ENCODE measurements around the gene HSFX2.
"Not testable (repeated sequence)": the region's sequence is repeated elsewhere in the genome, so short reads cannot be mapped to it uniquely, and the experiment has no call there.

Gene HSFX2

GRCh38 chrX:149611623-149612175 is 16.6 kb upstream of the HSFX2 start:
- Mint-ChIP-seq H3K27ac (no peak overlapping the region), H3K4me3 (no peak overlapping the region), H3K9me3 (no peaks in the 10 kb centered on the region), H3K4me1 (peaks cover 7% of the 10 kb centered on the region), H3K27me3 (no peaks in the 10 kb centered on the region)
- DNase-seq (no peak), ATAC-seq (no peak)

- ATAC-seq (no peak), DNase-seq (no peak)
- H3K4me3 Mint-ChIP-seq = no peak overlapping the region
- no peaks in the 10 kb centered on the region for H3K9me3 Mint-ChIP-seq
- no peaks in the 10 kb centered on the region for H3K27me3 Mint-ChIP-seq
- peaks cover 7% of the 10 kb centered on the region for H3K4me1 Mint-ChIP-seq
- H3K27ac Mint-ChIP-seq = peak overlapping the region in 1 of 2 donors; percentile 49
Measured at GRCh38 chrX:149610511-149610910, 15.4 kb upstream of the HSFX2 start.

GRCh38 chrX:149607699-149608098 is 12.6 kb upstream of the HSFX2 start:
- ATAC-seq (no peak), DNase-seq (no peak)
- Mint-ChIP-seq H3K9me3 (no peaks in the 10 kb centered on the region), H3K4me3 (no peak overlapping the region), H3K27ac (no peak overlapping the region), H3K27me3 (no peaks in the 10 kb centered on the region), H3K4me1 (no peaks in the 10 kb centered on the region)

GRCh38 chrX:149605248-149605885 is 10.3 kb upstream of the HSFX2 start:
- H3K4me3 Mint-ChIP-seq, H3K4me1 Mint-ChIP-seq, ATAC-seq, H3K27me3 Mint-ChIP-seq, H3K27ac Mint-ChIP-seq, H3K9me3 Mint-ChIP-seq, DNase-seq: not testable (repeated sequence)

GRCh38 chrX:149598603-149599002 is 3.5 kb upstream of the HSFX2 start:
- H3K4me3 Mint-ChIP-seq, H3K27me3 Mint-ChIP-seq: not testable (repeated sequence)

GRCh38 chrX:149595943-149596342 is 829 bp upstream of the HSFX2 start:
- H3K4me1 Mint-ChIP-seq, H3K27me3 Mint-ChIP-seq, H3K9me3 Mint-ChIP-seq, H3K4me3 Mint-ChIP-seq, H3K27ac Mint-ChIP-seq, ATAC-seq, DNase-seq: not testable (repeated sequence)

More at GRCh38 chrX:149598603-149599002, 3.5 kb upstream of the HSFX2 start:
- not testable (repeated sequence) for ATAC-seq, DNase-seq, H3K4me1 Mint-ChIP-seq, H3K9me3 Mint-ChIP-seq, H3K27ac Mint-ChIP-seq

- not testable (repeated sequence) for H3K9me3 Mint-ChIP-seq, ATAC-seq, H3K27ac Mint-ChIP-seq, H3K4me3 Mint-ChIP-seq, DNase-seq, H3K4me1 Mint-ChIP-seq, H3K27me3 Mint-ChIP-seq
Measured at GRCh38 chrX:149590993-149591392, 4.1 kb downstream of the HSFX2 start.

- not testable (repeated sequence) for H3K27ac Mint-ChIP-seq, H3K9me3 Mint-ChIP-seq, H3K4me3 Mint-ChIP-seq, DNase-seq, H3K4me1 Mint-ChIP-seq, H3K27me3 Mint-ChIP-seq
- peak; percentile 4 for ATAC-seq
Measured at GRCh38 chrX:149587359-149587758, 7.8 kb downstream of the HSFX2 start, which contains the start of gene MAGEA9B. TSS of gene MAGEA9B (minus strand) at chrX:149587459. CDS start at chrX:149583179, 4,280 bp downstream.

- not testable (repeated sequence) for H3K4me1 Mint-ChIP-seq, H3K4me3 Mint-ChIP-seq, H3K27ac Mint-ChIP-seq, H3K27me3 Mint-ChIP-seq, H3K9me3 Mint-ChIP-seq, DNase-seq
- ATAC-seq = peak; percentile 24
Measured at GRCh38 chrX:149585631-149586030, 9.5 kb downstream of the HSFX2 start.

GRCh38 chrX:149573456-149573855 is 21.7 kb downstream of the HSFX2 start:
- not testable (repeated sequence) for H3K27ac Mint-ChIP-seq, H3K4me3 Mint-ChIP-seq, DNase-seq, H3K9me3 Mint-ChIP-seq, H3K27me3 Mint-ChIP-seq
- H3K4me1 Mint-ChIP-seq = peaks cover 14% of the 10 kb centered on the region
- peak; percentile 99 for ATAC-seq

GRCh38 chrX:149572743-149573142 is 22.4 kb downstream of the HSFX2 start:
- H3K9me3 Mint-ChIP-seq = no peaks in the 10 kb centered on the region
- peaks cover 14% of the 10 kb centered on the region for H3K4me1 Mint-ChIP-seq
- ATAC-seq (no peak), DNase-seq (no peak)
- no peak overlapping the region for H3K27ac Mint-ChIP-seq
- H3K4me3 Mint-ChIP-seq = peak overlapping the region in 1 of 2 donors; percentile 39
- H3K27me3 Mint-ChIP-seq = no peaks in the 10 kb centered on the region

- DNase-seq = no peak
- H3K9me3 Mint-ChIP-seq = no peaks in the 10 kb centered on the region
- peaks cover 14% of the 10 kb centered on the region for H3K4me1 Mint-ChIP-seq
- ATAC-seq = no peak
- H3K27ac Mint-ChIP-seq = no peak overlapping the region
- no peak overlapping the region for H3K4me3 Mint-ChIP-seq
- no peaks in the 10 kb centered on the region for H3K27me3 Mint-ChIP-seq
Measured at GRCh38 chrX:149571770-149572169, 23.3 kb downstream of the HSFX2 start.

GRCh38 chrX:149570668-149571067 is 24.4 kb downstream of the HSFX2 start:
- no peak for ATAC-seq
- Mint-ChIP-seq H3K4me3 (no peak overlapping the region), H3K27me3 (no peaks in the 10 kb centered on the region), H3K9me3 (no peaks in the 10 kb centered on the region), H3K27ac (no peak overlapping the region), H3K4me1 (peaks cover 14% of the 10 kb centered on the region)
- DNase-seq = no peak

GRCh38 chrX:149569770-149570169 is 25.3 kb downstream of the HSFX2 start:
- DNase-seq (peak in 1 of 2 donors; percentile 16), ATAC-seq (peak; percentile 77)
- Mint-ChIP-seq H3K9me3 (no peaks in the 10 kb centered on the region), H3K27me3 (no peaks in the 10 kb centered on the region), H3K4me3 (no peak overlapping the region), H3K4me1 (peaks cover 14% of the 10 kb centered on the region), H3K27ac (no peak overlapping the region)

GRCh38 chrX:149568701-149569296 is 26.3 kb downstream of the HSFX2 start:
- H3K4me3 Mint-ChIP-seq = no peak overlapping the region
- peaks cover 14% of the 10 kb centered on the region for H3K4me1 Mint-ChIP-seq
- no peak for DNase-seq
- no peaks in the 10 kb centered on the region for H3K9me3 Mint-ChIP-seq
- no peak for ATAC-seq
- H3K27me3 Mint-ChIP-seq = no peaks in the 10 kb centered on the region
- no peak overlapping the region for H3K27ac Mint-ChIP-seq

- Mint-ChIP-seq H3K4me1 (peaks cover 11% of the 10 kb centered on the region), H3K27ac (no peak overlapping the region), H3K27me3 (no peaks in the 10 kb centered on the region), H3K9me3 (no peaks in the 10 kb centered on the region), H3K4me3 (no peak overlapping the region)
- ATAC-seq = no peak
- DNase-seq = no peak
Measured at GRCh38 chrX:149567621-149568417, 27.3 kb downstream of the HSFX2 start.

All from stimulated activated naive CD8-positive, alpha-beta T cell treated with anti-CD3 and anti-CD28 coated beads, Interleukin-15, amount 100 ng/mL, for 72 hours (primary cell).